Heart right ventricle (tissue), 16 donors: ENCODE data around the gene BHLHA15. TPM values are rescaled to one million over a fixed set of nuclear protein-coding genes. Genes with fewer than 3 reads are reported as not detected.

Source experiments
- ATAC-seq, 8 donors: fragments of 200-7000 bp; cut with Tn5 transposase; one replicate each; pipeline ENCODE4 v1.9.1; 2020; ENCODE audit warnings: mild to moderate bottlenecking in 8 of 8, moderate library complexity in 8 of 8, moderate number of reproducible peaks in 1 of 8
- DNase-seq, 2 donors: peaks; one replicate each; pipeline ENCODE4 v3.0.0-alpha.2; 2020
- H3K27ac ChIP-seq, 10 donors: fragments of 200-600 bp; sonication (generic) in 2 of 10; one replicate each; pipeline versions ENCODE4 v1.5.0 to v1.8.0; 2020 to 2022; ENCODE audit warnings: mild to moderate bottlenecking in 3 of 10
- H3K27me3 ChIP-seq, 7 donors: fragments of 200-600 bp; one replicate each; pipeline ENCODE4 v1.8.0; 2021 to 2022; ENCODE audit warnings: mild to moderate bottlenecking in 2 of 7
- H3K36me3 ChIP-seq, 9 donors: fragments of 200-600 bp; sonication (generic) in 1 of 9; one replicate each; pipeline versions ENCODE4 v1.5.0 to v1.8.0; 2020 to 2022; ENCODE audit warnings: mild to moderate bottlenecking in 2 of 9
- H3K4me1 ChIP-seq, 9 donors: fragments of 200-600 bp; sonication (generic) in 1 of 9; one replicate each; pipeline versions ENCODE4 v1.5.0 to v1.8.0; 2020 to 2022; ENCODE audit warnings: mild to moderate bottlenecking in 4 of 9
- H3K4me3 ChIP-seq, 10 donors: fragments of 200-600 bp; sonication (generic) in 2 of 10; one replicate each; pipeline versions ENCODE4 v1.5.0 to v1.8.0; 2020 to 2022; ENCODE audit warnings: mild to moderate bottlenecking in 7 of 10, moderate library complexity in 2 of 10
- H3K9me3 ChIP-seq, 11 donors: fragments of 200-600 bp in 10 of 11; sonication (generic) in 2 of 11; one replicate each; pipeline versions ENCODE4 v1.5.0 to v1.8.0; 2013 to 2022; ENCODE audit warnings: mild to moderate bottlenecking in 2 of 11, control low read depth in 1 of 11, moderate library complexity in 1 of 11
- WGBS, 2 donors: extraction: QIAGEN DNeasy Blood & Tissue Kit; methylation state at CpG; one replicate each; pipeline ENCODE4 v1.1.7; 2013; ENCODE audit warnings: inconsistent platforms in 1 of 2; 5-methylcytosine and 5-hydroxymethylcytosine counted together
- intact Hi-C, 10 donors: fragments of 100-400 bp; cut with DNase I; formaldehyde crosslinking; loops; one replicate each; pipeline versions ENCODE4 v1.11.1 to v1.14.2; 2022
- polyA plus RNA-seq, 2 donors: library from polyadenylated mRNA; stranded (reverse); fragments of 200-250 nt; gene quantifications; one replicate each; pipeline ENCODE4 v1.2.3, GENCODE V29; 2013
- total RNA-seq, 10 donors: library from RNA; stranded (reverse); fragmentation: NEBNext Ultra II Directional in 3 of 10; extraction: Animal tissue kit (Norgen Biotek cat#: 25700) in 3 of 10; gene quantifications; one replicate each; pipeline versions ENCODE4 v1.2.1 to v1.2.4, GENCODE V29; 2021 to 2023
- TF ChIP-seq, protein P1 (sequence below), 9 donors: fragments of 200-600 bp; sonication (generic) in 2 of 9; IDR thresholded peaks; one replicate each; pipeline versions ENCODE4 v1.5.0 to v1.8.0; 2021 to 2022; ENCODE audit warnings: antibody characterized with exemption in 9 of 9, mild to moderate bottlenecking in 5 of 9, moderate library complexity in 1 of 9
- donor health status: Arrhythmogenic right ventricular cardiomyopathy.
- donor health status: ischemic (EF 13 %, LVEDD 7.1; RV severe dilation, severe dysfunction).
- donor health status: healthy with polysubstance abuse.
- donor health status: DM: no; HTN: yes; CAD: no.
- donor health status: DM: no; HTN: no; CAD: no.
- donor health status: ischemic (EF 25% LVEDD 6.9; RV normal size, moderate dysfunction).
- donor health status: ischemic (EF 25% LVEDD 5.7; RV mildly dilated, moderate dysfunction).
- donor health status: healthy.
- donor health status: DM: yes; HTN: yes; CAD: no.
- donor health status: Ischemic cardiomyopathy.
- donor health status: ischemic (EF 35%, LVEDD 5.7; RV mildly dilated, moderate dysfunction).
- donor health status: nonischemic (EF 11% LVEDD 7.7; RV severe dilation, severe dysfunction).
- donor health status: DM: yes; HTN: yes; CAD: no.
- donor health status: PGD.
- donor health status: ischemic (EF 29% LVEDD 5.4; RV normal size, mild dysfunction).
- donor health status: nonischemic (EF 23%, LVEDD 6.1; RV moderate dilation, normal function).

Gene BHLHA15
- total and polyA plus RNA-seq, 12 donors = 0.06 TPM; not detected in 11

DNA sequence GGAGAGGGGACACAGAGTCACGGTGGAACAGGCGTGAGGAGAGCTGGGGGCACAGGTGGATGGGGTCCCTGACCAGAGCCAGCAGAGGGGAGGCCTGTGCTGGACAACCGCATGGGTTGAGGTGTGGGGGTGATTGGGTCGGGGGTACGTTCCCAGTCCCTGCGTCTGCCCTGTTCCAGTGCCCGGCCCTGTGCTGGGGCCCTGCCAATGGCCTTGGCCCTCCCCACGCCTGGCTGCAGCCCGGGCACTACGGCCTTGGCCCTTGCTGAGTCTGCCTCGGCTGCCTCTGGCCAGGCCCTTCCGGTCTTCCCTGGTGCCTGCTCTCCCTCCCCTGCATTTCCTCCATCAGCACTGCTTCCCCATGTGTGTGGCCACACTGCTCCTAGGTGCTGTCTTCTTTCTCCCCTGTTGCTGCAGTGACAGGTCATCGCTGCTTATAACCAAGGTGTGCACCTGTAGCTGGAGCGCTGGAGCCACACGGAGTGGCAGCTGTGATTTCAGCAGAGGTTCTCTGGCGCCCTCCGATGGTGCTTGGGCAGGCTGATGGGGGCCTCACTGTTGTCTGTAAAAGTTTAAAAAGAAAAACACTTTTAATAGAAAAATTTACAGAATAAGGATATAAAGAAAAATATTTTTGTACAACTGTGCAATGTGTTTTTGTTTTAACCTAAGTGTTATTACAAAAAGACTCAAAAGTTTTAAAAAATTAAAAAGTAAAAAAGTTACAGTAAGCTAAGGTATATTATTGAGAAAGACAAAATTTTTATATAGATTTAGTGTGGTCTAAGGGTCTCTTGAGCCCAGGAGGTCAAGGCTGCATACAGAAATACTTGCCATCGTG lies 45.2 kb upstream of the BHLHA15 start:
- ATAC-seq = peak; percentile 50 to 81 (median 70)
- intact Hi-C loops = loop anchor here in 5 of 10 donors (1.0 to 5.0 kb wide), 6 partner anchors 43 to 144 kb away; partner anchors contain the start of gene LMTK2 (in 3 of the 5)
- DNase-seq = peak; percentile 50 to 55
- H3K4me3 ChIP-seq = no peak overlapping the region
- no peaks in the 10 kb centered on the region for H3K9me3 ChIP-seq
- H3K27me3 ChIP-seq = no peaks in the 10 kb centered on the region
- H3K4me1 ChIP-seq = peaks cover 0 to 37% (median 9%) of the 10 kb centered on the region in 9 donors
- no peak overlapping the region for H3K27ac ChIP-seq
- TF ChIP-seq, protein P1, sequence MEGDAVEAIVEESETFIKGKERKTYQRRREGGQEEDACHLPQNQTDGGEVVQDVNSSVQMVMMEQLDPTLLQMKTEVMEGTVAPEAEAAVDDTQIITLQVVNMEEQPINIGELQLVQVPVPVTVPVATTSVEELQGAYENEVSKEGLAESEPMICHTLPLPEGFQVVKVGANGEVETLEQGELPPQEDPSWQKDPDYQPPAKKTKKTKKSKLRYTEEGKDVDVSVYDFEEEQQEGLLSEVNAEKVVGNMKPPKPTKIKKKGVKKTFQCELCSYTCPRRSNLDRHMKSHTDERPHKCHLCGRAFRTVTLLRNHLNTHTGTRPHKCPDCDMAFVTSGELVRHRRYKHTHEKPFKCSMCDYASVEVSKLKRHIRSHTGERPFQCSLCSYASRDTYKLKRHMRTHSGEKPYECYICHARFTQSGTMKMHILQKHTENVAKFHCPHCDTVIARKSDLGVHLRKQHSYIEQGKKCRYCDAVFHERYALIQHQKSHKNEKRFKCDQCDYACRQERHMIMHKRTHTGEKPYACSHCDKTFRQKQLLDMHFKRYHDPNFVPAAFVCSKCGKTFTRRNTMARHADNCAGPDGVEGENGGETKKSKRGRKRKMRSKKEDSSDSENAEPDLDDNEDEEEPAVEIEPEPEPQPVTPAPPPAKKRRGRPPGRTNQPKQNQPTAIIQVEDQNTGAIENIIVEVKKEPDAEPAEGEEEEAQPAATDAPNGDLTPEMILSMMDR (IDR thresholded peaks at IDR 0.05) = peak; percentile 25 to 81 (median 71)
- WGBS, 2 donors = 57 to 68% methylated on average over 13 to 18 of the region's 18 CpGs
- H3K36me3 ChIP-seq = peaks cover 0 to 14% (median 0%) of the 10 kb centered on the region in 9 donors

DNA sequence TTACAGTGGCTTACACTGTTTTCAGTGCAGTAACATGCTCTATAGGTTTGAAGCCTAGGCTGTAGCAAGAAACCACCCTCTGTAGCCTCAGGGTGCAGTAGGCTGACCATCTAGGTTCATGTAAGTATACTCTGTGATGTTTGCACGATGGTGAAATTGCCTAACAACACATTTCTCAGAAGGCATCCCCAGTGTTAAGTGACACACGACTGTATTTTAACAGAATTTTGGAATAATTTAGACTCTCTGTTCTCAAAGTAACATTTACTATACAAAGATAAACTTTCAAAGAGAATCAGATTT lies 44.6 kb upstream of the BHLHA15 start:
- TF ChIP-seq, protein P1 (IDR thresholded peaks at IDR 0.05) = no peak
- no peak overlapping the region for H3K4me3 ChIP-seq
- no peak for ATAC-seq
- peaks cover 0 to 37% (median 9%) of the 10 kb centered on the region in 9 donors for H3K4me1 ChIP-seq
- WGBS, 2 donors = 84 to 87% methylated on average over 2 of the region's 2 CpGs
- no peak for DNase-seq
- peaks cover 0 to 20% (median 4%) of the 10 kb centered on the region in 9 donors for H3K36me3 ChIP-seq
- H3K27ac ChIP-seq = no peak overlapping the region
- intact Hi-C loops = loop anchor here in 5 of 10 donors (1.0 to 5.0 kb wide), 4 partner anchors 59 to 144 kb away; partner anchors contain the start of gene LMTK2 (in 3 of the 5)
- H3K9me3 ChIP-seq = no peaks in the 10 kb centered on the region
- H3K27me3 ChIP-seq = no peaks in the 10 kb centered on the region

DNA sequence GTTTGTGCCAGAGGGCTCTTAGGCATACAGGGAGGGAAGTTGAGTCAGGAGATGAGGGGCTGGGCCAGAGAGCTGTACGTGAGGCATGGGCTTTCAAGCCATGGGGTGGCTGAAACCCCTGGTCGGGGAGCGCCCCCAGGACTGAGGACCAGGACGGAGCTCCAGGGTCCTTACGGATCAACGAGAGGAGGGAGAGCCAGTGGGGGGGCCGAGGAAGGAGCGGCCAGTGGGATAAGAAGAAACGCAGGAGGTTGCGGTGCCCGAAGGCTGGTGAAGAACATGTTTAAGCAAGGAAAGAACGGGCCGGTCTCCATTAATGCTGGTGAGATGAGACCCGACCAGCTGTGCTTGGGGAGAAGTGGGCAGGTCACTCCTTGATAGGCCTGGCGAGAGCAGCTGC lies 43.6 kb upstream of the BHLHA15 start:
- H3K27ac ChIP-seq = no peak overlapping the region

More for the DNA sequence above, 43.6 kb upstream of the BHLHA15 start:
- no peak overlapping the region for H3K4me3 ChIP-seq
- no peaks in the 10 kb centered on the region for H3K27me3 ChIP-seq
- DNase-seq (no peak), ATAC-seq (no peak)
- intact Hi-C loops = loop anchor here (1.0 to 5.0 kb wide), 6 partner anchors 60 to 147 kb away; partner anchors contain the start of gene LMTK2 (in 7 of the 10)
- no peaks in the 10 kb centered on the region for H3K9me3 ChIP-seq
- TF ChIP-seq, protein P1 (IDR thresholded peaks at IDR 0.05) = no peak
- 94 to 95% methylated on average over 15 of the region's 15 CpGs for WGBS, 2 donors
- H3K4me1 ChIP-seq = peaks cover 0 to 37% (median 9%) of the 10 kb centered on the region in 9 donors
- peaks cover 0 to 30% (median 11%) of the 10 kb centered on the region in 9 donors for H3K36me3 ChIP-seq
